NCI-H2171 treated with DMSO at 0.1 percent for 48 hours (cell line): ENCODE data around the gene ANKS1B.

Source experiments
- DNase-seq: peaks from one replicate; lab custom pipeline; 2025; lab: John Stamatoyannopoulos, UW

ANKS1B gene

GRCh38 chr12:99453836-99454538, 530.7 kb downstream of the ANKS1B start:
- DNase-seq, result no peak

DNA sequence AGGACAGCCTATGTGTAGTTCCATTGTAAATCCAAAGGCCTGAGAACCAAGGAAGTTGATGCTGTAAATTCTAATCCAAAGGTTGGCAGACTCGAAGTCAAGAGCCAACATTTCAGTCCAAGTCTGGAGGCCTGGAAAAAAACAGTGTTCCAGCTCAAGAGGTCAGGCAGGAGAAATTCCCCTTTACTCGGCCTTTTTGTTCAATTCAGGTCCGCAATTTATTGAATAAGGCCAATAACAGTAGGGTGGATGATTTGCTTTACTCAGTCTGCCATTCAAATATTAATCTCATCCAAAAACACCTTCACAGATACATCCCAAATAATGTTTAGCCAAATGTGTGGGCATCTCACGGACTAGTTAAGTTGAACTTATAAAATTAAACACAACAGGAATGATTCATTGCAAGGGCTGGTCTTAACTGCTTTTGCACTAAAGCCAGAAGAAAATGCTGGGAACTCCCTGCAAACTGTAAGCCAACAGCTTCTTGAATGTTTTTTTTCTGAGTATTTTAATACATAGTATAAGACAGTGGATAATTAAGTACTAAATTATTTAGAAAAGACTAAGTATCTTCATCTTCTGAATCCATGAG, 534.6 kb downstream of the ANKS1B start:
- DNase-seq, result no peak

- no peak for DNase-seq
Observed at GRCh38 chr12:99444859-99445316, 539.8 kb downstream of the ANKS1B start.

GRCh38 chr12:99442758-99443157, 542.0 kb downstream of the ANKS1B start:
- DNase-seq, result no peak

DNA sequence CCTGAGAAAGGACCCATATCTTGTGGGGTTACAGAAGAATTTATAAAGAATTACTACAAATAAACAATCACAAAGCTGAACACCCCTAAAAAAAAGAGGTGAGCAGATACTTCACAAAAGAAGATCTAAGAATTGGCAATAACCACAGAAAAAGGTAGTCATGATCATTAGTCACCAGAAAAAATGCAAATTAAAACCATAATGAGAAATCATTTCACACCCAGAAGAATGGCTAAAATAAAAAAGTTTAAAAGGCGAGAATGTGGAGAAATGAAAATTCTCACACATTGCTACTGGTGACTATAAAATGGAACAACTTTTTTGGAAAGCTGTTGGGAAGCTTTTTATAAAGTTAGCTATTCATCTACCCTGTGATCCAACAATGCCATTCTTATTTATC, 545.3 kb downstream of the ANKS1B start:
- DNase-seq, result no peak

GRCh38 chr12:99436584-99436983, 548.2 kb downstream of the ANKS1B start:
- no peak for DNase-seq

- no peak for DNase-seq
Observed at GRCh38 chr12:99435095-99435791, 549.5 kb downstream of the ANKS1B start.

GRCh38 chr12:99433155-99433554, 551.6 kb downstream of the ANKS1B start:
- DNase-seq, result no peak

- no peak for DNase-seq
Observed at GRCh38 chr12:99431203-99431602, 553.5 kb downstream of the ANKS1B start.

- peak; percentile 49 for DNase-seq
Observed at GRCh38 chr12:99427104-99427503, 557.6 kb downstream of the ANKS1B start.

GRCh38 chr12:99418379-99418778, 566.4 kb downstream of the ANKS1B start:
- DNase-seq, result no peak

DNA sequence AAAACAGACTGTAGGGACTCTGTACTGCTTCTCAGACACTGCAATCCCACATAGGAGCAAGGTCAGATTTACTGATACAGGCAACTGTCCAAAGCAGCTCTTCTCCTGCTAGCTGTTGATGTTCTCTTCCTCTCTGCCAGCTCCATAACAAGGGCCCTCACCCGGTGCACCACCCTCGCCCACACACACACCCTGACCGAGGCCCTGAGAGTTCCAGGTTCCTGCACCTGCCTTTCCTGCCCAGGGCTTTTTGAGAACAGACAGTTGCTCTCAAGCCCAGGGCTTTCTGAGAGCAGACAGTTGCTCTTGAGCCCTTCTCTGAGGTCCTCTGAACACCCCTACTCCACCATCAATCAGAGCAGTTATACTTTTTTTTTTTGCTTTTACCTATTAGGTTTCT, 571.0 kb downstream of the ANKS1B start:
- no peak for DNase-seq

DNA sequence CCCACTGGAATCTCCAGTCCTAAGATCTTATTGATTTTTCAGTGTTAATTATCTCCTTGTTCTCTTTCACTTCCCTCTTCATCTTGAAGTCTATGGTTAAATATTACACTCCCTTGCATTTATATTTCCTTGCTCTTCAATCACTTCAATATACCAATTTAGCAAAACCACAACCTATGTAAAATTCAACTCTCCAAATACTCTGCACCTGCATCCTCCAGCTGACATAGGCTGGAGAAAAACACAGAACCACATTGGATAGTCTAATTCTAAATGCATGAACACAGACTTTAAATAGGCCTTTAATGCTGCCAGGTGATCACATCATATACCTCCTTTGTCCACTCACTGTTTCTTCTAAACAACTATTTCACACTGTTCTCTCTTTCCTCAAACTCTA, 591.0 kb downstream of the ANKS1B start:
- DNase-seq, result no peak

GRCh38 chr12:99392091-99392850, 592.5 kb downstream of the ANKS1B start:
- DNase-seq, result no peak

- no peak for DNase-seq
Observed at GRCh38 chr12:99390707-99391106, 594.0 kb downstream of the ANKS1B start.

GRCh38 chr12:99389751-99390150, 595.0 kb downstream of the ANKS1B start:
- DNase-seq, result no peak

- DNase-seq, result no peak
Observed at GRCh38 chr12:99388671-99389195, 596.0 kb downstream of the ANKS1B start.

DNA sequence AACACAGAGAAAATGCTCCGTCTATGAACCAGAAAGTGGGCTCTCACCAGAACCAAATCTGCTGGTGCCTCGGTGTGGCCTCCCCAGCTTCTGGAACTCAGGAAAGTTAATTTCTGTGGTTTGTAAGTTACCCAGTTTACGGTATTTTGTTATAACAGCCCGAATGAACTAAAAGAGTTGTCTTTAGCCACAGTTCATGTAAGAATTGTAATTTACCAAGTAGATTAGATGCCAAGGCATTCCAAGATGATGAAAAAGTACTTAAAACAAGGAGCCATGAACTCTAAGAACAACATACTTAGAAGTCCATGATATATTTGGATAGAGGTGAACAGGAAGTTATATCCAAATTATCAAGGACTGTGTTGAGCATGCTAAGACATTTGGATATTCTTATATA, 597.1 kb downstream of the ANKS1B start:
- DNase-seq, result no peak

DNA sequence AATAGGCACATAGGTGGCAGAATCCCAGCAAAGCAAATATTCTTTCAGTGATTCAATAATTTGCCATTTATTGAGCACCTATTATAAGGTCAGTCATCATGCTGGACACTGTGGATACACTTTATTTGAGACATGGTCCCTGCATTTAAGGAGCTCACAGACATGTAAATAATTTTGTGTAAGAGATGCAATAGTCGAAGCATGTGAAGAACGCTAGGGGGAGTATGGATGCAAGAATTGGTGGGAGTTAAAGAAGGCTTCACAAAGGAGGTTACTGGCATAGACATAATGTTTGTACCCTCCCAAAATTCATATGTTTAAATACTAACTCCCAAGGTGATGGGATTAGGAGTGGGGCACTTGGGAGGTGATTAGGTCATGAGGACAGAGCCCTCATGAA, 597.8 kb downstream of the ANKS1B start:
- peak; percentile 35 for DNase-seq

GRCh38 chr12:99383258-99383657, 601.5 kb downstream of the ANKS1B start:
- DNase-seq, result no peak

DNA sequence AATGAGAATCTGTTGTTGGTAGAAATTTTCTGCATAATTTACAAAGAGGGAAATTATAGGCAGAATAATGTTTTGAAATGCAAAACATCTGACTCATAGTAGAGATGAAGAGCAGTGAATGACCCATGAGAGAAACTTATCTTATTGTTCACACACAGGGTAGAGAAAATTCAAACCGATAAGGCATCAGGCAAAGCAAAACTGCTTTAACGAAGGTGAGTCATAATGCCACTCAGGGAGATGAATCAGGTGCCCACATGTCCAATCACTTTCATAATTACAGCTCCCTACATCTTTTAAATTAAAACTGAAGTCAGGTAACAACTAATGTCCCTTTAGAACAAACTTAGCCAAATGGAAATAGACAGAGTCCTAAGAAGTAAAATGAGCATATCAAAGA, 602.7 kb downstream of the ANKS1B start:
- DNase-seq, result no peak

GRCh38 chr12:99380701-99381100, 604.0 kb downstream of the ANKS1B start:
- no peak for DNase-seq
